HTR-8/SVneo (cell line): ENCODE measurements around the gene UCN.
"Not testable (repeated sequence)": the region's sequence is repeated elsewhere in the genome, so short reads cannot be mapped to it uniquely, and the experiment has no call there.

Experiments used
- DNase-seq: peaks from one replicate; pipeline ENCODE4 v3.0.0; 2011; ENCODE audit warnings: low spot score, mixed read lengths; ENCODE audit not compliant: insufficient read length
- FAIRE-seq: peaks from 2 replicates; lab custom pipeline; 2011; peaks lifted over from hg19 to GRCh38; lab: Jason Lieb, UNC

Gene UCN

DNA sequence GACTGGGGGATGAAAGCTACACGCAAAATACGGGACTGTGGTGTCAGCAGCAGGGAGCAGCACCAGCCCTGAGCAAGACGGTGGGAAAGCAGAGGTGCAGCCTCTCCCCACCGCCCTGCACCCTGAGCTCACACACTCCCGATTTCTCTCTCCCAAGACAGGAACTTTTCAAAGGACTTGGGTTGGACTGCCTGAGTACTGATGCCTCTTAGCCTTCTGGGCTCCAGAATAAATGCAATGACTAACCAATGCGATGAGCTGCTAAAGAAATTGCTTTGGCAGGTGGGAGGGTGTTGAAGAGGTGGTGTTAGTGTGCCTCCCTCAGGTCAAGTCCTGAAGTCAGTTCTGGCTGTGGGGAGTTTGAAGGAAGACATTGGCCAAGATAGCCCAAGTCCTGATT lies 16.4 kb downstream of the UCN start:
- no peak for DNase-seq
- no peak for FAIRE-seq

DNA sequence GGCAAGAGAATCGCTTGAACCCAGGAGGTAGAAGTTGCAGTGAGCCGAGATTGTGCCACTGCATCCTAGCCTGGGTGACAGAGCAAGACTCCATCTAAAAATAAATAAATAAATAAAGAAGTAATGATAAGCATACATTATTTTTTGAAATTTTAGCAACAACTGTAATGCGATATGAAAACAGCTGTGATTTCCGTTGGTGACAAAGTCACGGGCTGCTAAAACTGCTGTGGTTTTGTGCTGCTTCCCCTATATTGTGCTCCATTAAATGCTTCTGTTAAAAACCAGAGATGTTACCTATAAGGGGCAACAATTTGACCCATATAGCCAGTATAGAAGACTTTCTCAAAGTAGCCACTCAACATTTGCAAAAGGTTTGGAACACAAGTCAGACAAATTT lies 17.7 kb downstream of the UCN start:
- FAIRE-seq: no peak
- no peak for DNase-seq

DNA sequence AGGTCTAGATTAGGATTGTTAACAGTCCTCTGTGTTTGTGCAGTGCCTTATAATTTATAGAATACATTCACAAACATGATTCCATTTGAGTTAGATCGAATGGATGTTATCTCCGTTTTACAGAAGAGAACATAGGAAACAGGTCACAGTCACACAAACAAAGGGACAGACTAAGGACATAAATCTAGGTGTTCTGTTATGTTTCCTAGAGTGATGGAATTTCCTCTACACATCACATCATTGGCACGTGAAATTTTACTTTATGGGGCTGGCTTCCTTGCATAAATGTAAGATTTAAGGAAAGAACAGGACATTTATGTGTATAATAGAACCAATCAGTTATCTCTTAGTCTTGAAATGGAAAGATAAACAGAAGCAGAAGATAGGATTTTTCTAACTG lies 19.6 kb downstream of the UCN start:
- DNase-seq (no peak), FAIRE-seq (no peak)

DNA sequence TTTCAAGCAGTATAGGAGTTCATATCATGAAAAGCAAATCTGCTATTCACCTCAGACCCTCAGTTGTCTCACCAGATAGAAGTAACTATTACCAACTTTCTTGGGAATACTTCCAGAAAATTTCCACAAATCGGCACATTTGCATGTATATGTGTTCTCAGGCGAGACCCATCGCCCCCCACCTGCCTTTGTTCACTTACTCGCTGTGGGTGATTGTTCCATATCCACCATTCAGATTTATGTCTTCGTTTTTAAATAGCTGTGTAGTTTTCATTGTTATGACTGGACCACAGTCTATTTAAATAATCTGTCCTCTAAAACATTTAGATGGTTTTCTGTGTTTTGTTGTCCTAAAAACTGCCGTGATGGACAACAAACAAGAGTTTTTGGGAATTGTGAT lies 22.8 kb downstream of the UCN start:
- no peak for FAIRE-seq
- DNase-seq: no peak

DNA sequence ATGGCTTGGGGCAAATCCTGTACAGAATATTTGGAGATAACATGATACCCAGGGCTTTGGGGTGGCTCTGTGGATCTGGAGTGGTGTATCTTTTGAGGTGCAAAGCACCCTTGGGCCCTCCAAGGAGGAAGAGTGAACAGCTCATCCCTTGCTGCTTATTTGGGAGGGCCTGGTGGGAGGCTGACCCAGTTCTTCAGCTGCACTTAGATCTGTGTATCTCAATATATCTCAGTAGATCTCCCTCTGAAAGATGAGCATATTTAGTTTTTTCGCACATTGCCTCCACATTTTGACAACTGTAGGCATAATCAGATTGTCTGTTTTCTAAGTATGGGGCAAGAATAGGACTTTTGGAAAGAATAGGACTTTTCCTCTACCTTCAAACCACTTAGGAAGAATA lies 23.2 kb downstream of the UCN start:
- no peak for DNase-seq

DNA sequence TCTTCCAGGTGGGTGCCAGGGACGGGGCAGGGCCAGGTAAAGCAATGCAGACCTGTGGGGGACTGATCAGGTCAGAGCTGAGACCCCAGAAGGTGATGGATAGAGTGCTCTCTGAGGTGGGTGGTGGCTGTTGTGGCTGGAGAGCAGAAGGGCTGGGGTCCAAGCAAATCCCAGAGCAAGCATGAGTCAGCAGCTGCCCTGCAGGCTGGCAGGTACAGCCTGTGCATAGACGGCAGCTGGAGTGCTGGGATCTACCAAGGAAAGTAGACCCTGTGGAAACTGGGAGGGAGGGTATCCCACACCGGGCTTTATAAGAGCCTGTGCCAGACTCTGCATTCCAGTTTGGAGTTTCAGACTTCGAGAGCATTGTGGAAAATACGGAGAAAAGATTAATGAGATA lies 25.4 kb downstream of the UCN start:
- FAIRE-seq (no peak), DNase-seq (no peak)

More for the DNA sequence above, 23.2 kb downstream of the UCN start:
- no peak for FAIRE-seq

DNA sequence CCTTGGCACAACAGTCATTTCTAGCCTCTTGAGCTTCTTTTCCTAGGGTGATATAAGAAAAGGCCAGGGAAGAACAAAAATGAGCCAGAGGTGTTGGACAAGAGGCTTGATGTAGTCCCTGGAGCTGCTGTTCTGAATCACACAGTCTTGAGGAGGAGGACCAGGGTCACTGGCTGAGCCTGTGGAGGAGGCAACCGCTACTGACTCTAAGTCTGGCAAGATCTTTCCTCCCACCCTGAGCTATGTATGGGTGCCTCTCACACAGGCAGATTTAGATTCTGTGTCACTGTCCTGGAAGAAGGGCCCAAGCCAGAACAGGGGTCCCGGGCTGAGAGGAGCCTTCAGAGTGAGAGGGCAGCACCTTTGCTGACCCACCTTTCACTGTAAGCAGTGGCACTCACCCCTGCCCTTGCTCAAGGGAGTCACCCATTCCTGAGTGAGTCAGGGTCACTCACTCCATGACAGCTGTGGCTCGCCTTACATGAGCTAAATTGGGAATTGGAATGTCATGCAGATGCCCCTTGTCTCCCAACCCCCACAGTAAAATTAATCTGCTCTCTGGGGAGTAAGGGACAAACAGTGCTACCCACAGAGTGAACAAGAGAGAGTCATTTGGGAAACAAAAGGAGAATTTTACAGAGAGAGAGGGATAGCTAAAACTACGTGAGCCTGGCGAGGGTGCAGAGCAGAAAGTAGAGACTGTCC lies 26.2 kb downstream of the UCN start, which contains the start of gene TRIM54:
Gene TRIM54 (plus strand): TSS at position 575 of the 705 bp plus-strand sequence. CDS start 303 bp downstream, outside the sequence.
- DNase-seq (no peak), FAIRE-seq (no peak)

DNA sequence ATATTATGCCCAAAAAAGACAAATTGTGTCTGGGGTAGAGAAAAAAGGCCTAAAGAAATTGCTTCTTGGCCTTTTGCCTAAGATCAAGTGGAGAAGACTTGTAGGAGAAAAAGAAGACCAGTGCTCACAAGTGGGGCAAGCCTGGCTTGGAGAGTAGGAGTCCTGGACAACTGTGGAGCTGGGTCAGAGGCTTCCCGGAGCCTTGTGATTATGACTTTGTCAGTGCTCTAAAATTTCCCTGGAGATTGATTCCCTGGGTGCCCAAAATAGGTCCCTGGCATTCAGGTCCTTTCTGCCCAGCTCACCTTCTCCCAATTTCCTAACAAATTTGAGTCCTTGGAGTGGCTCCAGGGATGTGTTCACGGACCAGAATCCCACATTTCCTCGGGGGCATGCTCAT lies 26.8 kb downstream of the UCN start:
- no peak for DNase-seq
- no peak for FAIRE-seq

DNA sequence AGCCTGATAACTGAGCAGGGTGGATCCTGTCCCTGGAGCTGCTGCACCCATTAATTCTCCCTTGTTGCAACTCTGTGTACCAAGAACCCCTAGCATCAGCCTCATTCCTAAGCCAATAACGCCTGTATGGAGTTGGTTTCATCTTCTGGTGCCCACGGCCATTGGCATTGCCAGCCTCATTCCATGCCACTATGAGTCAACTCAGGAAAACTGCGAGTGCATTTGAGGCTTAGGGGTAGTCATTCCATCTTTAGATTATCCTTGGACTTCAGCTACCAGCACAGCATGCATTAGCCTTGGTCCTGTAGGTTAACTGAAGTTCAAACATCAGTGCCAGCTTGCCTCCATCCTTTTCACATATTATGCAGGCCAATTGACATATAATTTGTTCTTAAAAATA lies 27.4 kb downstream of the UCN start:
- DNase-seq (no peak), FAIRE-seq (no peak)

DNA sequence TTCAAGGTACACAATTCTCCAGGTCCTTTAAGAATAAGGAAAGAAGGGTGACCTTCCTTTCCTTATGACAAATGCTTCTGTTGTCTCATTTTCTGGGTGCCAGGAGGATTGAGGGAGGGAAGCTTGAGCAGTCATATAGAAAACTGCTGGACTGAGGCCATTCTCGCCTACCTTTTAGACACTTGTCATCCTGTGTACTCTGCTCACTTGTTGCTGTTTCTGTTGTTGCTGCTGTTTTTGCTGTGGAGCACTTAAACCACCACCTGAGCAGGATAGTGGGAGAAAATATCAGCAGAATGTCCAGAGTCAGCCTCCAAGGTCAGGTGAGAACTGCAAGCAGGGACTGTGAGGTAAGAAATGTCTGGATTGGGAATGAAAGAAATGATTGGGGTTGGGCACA lies 30.2 kb downstream of the UCN start:
- no peak for DNase-seq
- FAIRE-seq: no peak

DNA sequence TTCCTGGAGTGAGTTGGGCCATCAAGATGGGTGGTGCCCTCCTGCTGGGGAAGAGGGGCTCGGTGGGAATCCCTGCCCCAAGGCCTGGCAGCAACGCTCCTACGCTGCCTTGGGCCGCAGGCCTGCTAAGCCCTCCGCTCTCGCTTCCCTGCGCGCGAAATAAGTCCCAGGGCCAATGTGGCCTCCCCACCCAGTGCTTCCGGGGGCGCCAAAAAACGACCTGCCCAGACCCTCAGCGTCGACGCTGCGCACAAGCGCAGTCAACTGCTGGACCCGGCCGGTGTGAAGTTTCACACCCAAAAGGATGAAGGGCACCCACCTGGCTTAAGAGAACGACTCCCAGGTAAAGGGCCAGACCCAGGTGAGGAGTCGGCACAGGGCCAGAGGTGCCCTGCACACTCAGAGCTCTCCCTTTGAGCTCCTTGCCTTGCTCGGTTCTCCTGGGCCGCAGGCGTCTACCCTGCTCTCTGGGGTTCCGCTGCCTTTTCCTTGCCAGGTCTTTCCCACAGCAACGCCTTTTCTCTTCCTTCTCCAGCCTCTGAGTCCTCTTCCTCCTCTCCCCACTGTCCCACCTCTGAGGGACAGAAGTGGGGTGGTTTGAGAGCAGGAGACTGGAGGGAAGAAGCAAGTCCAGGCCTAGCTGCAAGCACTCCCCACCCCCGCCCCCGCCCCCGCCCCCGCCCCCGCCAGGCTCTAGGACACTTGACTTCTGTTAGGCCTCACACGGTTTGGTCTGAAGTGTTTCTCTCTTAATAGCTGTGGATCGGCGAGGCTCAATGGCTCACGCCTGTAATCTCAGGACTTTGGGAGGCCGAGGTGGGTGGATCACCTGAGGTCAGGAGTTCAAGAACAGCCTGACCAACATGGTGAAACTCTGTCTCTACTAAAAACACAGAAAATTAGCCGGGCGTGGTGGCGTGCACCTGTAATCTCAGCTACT lies 32.8 kb downstream of the UCN start, which contains the start of gene DNAJC5G:
Gene DNAJC5G (plus strand): TSS at position 223 of the 940 bp plus-strand sequence. CDS start 1,296 bp downstream, outside the sequence.
- DNase-seq (no peak), FAIRE-seq (no peak)

DNA sequence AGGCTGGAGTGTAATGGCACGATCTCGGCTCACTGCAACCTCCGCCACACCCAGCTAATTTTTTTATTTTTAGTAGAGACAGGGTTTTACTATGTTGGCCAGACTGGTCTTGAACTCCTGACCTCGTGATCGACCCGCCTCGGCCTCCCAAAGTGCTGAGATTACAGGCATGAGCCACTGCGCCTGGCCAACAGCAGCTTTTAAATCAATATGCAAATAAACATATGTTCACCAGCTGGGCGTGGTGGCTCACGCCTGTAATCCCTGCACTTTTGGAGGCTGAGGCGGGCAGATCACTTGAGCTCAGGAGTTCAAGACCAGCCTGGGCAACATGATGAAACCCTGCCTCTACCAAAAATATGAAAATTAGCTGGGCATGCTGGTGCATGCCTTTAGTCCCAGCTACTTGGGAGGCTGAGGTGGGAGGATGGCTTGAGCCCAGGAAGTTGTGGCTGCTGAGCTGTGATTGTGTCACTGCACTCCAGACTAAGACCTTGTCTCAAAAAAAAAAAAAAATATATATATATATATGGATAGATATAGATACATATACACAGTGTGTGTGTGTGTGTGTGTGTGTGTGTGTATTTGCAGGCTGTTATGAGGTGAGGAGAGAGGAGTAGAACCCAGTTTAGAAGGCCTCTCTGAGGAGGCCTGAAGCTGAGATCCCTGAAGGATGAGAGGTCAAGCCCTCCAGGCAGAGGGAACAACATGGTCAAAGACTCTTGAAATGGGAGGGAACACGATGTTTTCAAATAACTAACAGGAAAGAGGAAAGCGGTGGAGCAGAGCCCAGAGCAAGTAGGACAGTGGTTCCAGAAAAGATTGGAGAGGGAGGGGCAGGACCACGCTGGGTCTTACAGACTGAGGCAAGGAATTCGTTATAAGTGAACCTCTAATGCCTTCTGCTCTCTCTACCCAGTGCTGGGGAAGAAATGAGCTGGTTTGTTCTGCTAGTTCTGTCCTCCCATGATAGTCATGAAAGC lies 35.4 kb downstream of the UCN start:
- DNase-seq, FAIRE-seq: not testable (repeated sequence)

DNA sequence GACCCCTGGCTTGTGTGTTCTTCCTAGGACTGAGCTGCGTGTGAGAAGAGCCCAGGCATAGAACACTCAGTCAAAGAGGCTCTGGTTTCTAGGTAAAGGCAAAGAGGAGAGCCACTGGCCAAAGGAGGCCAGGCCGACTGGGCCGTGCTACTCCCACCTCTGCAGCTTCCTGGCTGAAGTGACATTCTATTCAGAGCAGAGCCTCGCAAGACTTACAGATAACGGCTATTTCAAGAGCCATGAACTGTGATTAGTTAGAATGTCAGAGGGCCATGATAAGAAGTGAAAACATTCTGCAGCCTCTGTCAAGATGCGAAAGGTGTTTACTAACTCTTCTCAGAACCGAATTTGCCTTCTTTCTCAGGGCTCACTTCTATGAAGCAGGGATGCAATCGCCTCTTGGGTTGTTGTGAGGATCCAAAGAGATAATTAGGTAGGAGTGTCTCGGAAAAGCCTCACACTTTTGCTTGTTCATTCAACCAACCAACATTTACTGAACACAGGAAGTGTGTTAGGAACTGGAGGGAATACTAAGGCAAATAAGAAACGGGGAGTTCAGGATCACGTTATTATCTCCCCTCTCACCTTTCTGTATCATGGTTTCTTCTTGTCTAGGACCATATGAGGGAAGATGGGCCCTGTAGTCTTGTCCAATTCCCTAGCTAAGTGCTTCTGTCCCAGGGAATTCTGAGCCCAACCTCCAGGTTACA lies 36.5 kb downstream of the UCN start:
- no peak for DNase-seq
- FAIRE-seq: no peak

DNA sequence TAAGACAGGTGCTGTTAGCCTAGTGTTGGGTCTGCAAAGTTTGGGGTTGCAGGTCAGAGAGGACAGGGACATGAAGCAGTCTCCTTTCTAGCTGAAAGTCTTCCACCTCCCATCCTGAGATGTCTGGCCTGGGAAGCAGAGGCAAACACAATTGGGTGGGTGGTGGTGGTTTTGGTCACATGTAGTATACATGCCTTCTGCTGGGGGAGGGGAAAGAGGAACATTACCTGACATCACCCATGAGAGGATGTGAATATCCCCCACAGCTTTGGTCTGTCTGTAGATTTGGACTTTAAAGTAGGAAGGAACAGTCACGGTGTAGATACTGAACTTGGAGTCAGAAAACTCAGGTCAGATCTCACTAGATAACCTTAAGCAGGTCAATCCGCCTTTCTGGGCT lies 37.6 kb downstream of the UCN start:
- no peak for DNase-seq
- FAIRE-seq: no peak

DNA sequence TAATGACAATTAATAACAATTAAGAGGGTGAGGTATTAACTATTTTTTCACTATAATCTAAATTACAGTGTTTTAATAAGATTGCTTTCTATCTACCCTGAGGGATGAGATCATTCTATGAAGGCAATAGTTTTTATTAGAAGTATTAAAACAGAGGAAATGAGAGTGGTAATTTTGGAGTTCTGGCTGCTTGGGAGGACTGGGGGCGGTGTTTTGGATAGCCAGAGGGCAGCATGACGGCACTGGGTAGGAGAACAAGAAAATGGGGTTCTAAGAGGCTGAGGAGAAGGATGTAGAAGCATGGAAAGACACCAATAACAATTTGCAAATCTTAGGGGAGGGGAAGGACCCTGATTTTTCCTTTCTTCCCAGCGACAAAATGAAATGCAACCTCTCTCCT lies 38.1 kb downstream of the UCN start:
- FAIRE-seq (no peak), DNase-seq (no peak)

DNA sequence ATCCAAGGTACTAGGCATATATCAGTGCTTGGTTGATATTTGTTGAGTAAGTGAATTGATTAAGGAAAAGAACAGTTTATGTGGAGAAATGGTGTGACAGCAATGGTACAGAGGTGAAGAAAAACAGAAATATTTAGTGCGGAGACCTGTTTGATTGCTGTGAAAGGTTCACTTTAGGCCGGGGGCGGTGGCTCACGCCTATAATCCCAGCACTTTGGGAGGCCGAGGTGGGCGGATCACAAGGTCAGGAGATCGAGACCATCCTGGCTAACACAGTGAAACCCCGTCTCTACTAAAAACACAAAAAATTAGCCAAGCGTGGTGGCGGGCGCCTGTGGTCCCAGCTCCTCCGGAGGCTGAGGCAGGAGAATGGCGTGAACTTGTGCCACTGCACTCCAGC lies 39.9 kb downstream of the UCN start:
- FAIRE-seq, DNase-seq: not testable (repeated sequence)

DNA sequence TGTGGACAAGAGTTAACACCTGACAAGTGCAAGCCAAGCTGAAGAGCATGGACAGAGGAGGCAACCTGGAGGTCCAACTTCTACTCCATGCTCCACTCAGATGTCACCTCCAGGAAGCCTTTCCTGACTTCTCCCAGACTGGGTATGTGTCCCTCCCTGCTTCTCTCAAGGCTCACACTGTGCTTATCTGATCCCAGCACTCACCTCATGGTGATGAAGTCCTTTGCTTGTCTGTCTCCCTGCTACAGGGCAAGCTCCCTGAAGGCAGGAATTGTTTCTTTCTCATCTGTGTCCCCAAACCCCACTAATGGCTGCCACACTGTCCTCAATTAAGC lies 42.7 kb downstream of the UCN start:
- DNase-seq (no peak), FAIRE-seq (no peak)

DNA sequence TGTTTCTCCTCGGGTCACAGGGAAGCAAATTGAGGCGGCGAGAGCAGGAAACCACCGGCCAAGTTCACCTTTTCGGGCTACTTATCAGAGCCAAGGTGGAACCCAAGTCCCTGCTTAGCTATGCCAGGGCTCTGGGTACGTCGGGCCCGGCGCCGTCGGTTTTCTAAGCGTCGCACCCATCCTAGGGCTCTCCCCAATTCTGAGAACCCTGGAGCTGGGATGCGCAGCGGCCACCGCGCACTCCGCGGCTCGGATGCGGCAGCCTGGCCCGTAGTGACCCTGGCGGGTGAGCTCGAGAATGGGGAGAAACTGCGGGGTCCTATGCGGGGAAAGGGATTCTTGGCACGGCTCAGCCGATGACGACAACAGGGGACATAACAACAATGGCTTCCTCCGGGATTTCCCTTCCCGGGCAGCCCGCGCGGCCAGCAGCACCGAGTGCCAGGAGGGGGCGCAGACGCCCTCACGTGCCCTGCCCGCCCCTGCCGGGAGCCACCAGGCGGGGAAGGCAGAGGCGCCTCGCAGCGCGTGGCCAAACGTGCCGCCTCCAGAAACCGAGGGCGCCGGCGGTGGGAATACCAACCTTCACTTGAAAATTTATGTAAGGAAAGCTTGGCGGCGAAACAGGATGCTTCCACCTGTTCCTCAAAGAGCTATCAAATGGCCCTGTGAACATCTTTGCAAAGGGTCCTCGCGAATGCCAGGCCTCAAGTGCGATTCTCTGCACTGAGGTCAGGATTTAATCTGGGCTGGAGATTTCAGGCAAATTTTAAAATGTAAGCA lies 43.3 kb downstream of the UCN start:
- FAIRE-seq: peak; percentile 76
- peak; percentile 87 for DNase-seq

DNA sequence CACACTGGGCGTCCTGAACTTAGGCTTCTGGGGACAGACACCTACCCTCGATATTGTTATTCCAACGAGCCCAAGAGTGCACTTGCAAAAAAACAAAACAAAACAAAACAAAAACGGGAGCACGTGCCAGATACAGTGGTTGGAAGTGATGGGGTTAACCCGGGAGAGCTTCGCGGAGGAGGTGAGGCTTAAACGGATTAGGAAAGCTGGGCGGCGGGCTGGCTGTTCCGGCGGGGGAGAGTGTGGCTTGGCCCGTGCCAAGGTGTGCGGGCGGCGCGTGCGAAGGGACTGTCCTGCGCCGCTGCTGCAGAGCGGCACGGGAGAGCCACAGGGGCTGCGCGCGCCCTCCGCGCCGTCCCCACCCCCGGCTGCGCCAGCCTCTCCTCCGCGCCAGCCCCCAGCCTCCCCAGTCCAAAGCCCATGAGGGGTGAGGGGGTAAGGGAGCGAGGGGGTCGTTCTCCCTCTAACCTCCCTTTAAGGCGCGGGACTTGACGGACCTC lies 43.9 kb downstream of the UCN start:
- DNase-seq: no peak
- peak; percentile 46 for FAIRE-seq
